ENCODE measurements around the gene PRODH. TPM values are rescaled to one million over a fixed set of nuclear protein-coding genes. Genes with fewer than 3 reads are reported as not detected.

Gene PRODH
- total RNA-seq, 1 donor from 2014 or later, result 1.4 TPM

GRCh38 chr22:18979957-18980356, 43.9 kb upstream of the PRODH start:
- H3K27me3 ChIP-seq, result no peaks in the 10 kb centered on the region
- H3K27ac ChIP-seq, result no peak overlapping the region
- no peaks in the 10 kb centered on the region for H3K36me3 ChIP-seq
- intact Hi-C loops (cut with DNase I), result no loop called here
- peaks cover 0 to 5% of the 10 kb centered on the region in 2 donors for H3K9me3 ChIP-seq
- no peaks in the 10 kb centered on the region for H3K4me1 ChIP-seq
- TF ChIP-seq, protein P1, sequence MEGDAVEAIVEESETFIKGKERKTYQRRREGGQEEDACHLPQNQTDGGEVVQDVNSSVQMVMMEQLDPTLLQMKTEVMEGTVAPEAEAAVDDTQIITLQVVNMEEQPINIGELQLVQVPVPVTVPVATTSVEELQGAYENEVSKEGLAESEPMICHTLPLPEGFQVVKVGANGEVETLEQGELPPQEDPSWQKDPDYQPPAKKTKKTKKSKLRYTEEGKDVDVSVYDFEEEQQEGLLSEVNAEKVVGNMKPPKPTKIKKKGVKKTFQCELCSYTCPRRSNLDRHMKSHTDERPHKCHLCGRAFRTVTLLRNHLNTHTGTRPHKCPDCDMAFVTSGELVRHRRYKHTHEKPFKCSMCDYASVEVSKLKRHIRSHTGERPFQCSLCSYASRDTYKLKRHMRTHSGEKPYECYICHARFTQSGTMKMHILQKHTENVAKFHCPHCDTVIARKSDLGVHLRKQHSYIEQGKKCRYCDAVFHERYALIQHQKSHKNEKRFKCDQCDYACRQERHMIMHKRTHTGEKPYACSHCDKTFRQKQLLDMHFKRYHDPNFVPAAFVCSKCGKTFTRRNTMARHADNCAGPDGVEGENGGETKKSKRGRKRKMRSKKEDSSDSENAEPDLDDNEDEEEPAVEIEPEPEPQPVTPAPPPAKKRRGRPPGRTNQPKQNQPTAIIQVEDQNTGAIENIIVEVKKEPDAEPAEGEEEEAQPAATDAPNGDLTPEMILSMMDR (IDR thresholded peaks at IDR 0.05), result no peak
- DNase-seq (ENCODE audit: low spot score in 2 of 2), result no peak
- no peak overlapping the region for H3K4me3 ChIP-seq

DNA sequence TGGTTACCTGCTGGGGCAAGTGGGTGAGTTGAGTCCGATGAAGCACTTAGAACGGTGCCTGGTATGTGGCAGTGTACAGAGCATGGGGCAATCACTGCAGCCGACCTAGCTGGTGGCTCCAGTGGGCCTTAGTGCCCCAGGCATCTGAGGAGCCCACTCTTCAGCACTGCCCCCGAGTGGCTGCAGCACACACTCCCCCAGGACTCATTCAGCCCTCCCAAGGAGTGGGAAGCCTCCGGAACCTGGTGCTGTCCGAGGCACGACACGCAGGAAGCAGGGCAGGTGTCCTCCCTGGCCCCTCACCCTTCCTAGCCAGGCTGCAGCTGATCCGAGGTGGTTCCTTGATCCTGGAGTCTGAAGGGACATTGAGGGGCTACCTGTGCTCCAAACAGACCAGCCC, 42.4 kb upstream of the PRODH start:
- Histone ChIP-seq H3K4me1 (no peaks in the 10 kb centered on the region), H3K9me3 (peaks cover 0 to 5% of the 10 kb centered on the region in 2 donors), H3K27ac (no peak overlapping the region), H3K36me3 (no peaks in the 10 kb centered on the region), H3K4me3 (no peak overlapping the region), H3K27me3 (no peaks in the 10 kb centered on the region)
- DNase-seq (ENCODE audit: low spot score in 2 of 2), result no peak
- intact Hi-C loops (cut with DNase I), result no loop called here
- TF ChIP-seq, protein P1 (IDR thresholded peaks at IDR 0.05), result no peak

DNA sequence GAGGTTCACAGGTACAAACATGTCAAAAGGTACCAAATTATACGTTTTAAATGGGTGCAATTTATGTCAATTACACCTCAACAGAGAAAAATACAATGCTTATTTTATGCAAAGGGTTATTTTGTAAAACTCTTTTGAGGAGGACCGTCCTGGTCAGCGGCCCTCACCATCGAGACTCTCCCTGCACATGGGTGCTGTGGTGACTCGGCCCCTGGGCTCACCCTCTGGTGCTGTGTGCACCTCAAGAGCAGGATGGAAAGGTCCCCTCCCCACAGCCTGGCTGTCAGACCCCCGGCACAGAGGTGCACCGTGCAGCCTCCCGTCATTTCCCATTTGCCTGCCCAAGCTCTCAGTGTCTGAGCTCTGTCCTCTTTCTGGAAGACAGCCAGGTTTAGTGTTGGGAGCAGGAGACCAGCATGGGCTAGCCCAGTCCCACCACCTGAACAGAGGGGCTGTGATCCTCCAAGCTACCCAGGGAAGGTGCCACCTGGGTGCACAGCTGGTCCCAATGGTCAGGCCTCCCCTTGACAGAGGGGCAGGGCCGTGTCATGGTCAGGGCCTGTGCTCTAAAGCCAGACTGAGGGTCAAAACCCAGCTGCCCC, 41.8 kb upstream of the PRODH start:
- Histone ChIP-seq H3K27ac (no peak overlapping the region), H3K36me3 (no peaks in the 10 kb centered on the region), H3K27me3 (no peaks in the 10 kb centered on the region), H3K4me3 (no peak overlapping the region), H3K9me3 (peaks cover 0 to 5% of the 10 kb centered on the region in 2 donors), H3K4me1 (no peaks in the 10 kb centered on the region)
- intact Hi-C loops (cut with DNase I), result no loop called here
- DNase-seq (ENCODE audit: low spot score in 2 of 2), result no peak
- TF ChIP-seq, protein P1 (IDR thresholded peaks at IDR 0.05), result no peak

GRCh38 chr22:18976197-18976751, 40.2 kb upstream of the PRODH start:
- no peaks in the 10 kb centered on the region for H3K36me3 ChIP-seq
- H3K9me3 ChIP-seq, result peaks cover 0 to 4% of the 10 kb centered on the region in 2 donors
- H3K27me3 ChIP-seq, result no peaks in the 10 kb centered on the region
- no peak overlapping the region for H3K27ac ChIP-seq
- no peaks in the 10 kb centered on the region for H3K4me1 ChIP-seq
- TF ChIP-seq, protein P1 (IDR thresholded peaks at IDR 0.05), result no peak
- intact Hi-C loops (cut with DNase I), result no loop called here
- no peak overlapping the region for H3K4me3 ChIP-seq
- no peak for DNase-seq (ENCODE audit: low spot score in 2 of 2)

DNA sequence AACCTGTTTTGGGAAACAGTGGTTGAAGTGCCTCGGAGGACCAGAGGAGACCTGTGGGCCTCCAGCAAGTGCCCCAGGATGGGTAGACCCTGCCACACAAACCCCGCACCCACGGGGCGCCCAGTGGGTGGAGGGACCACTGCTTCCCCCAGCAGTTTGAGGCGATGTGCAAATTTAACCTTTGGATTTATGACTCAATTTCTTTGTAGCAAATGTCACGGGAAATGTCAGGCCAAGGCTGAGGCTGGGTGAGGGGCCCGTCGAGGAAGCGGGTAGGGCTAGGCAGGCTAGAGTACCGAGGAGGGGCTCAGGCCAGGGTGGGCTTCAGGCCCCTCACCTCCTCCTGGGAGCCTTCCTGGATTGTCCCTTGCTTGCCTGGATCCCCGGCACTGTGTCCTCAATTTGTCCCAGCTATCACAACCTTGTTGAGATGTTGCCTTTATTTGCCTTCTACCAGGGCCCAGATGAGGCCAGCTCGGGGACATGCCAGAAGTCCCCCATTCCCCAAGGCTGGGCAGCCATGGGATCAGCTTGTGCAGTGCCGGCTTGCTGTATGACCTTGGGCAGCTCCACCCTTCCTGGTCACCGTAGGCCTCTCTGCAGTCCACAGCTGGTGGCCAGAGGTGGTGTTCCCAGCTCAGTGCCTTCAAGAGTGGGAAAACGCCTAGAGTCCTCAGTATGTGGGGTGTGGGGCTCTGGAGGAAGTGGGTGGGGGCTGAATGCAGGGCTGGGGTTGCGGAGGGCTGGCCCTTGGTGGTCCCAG, 39.5 kb upstream of the PRODH start:
- no peak for DNase-seq (ENCODE audit: low spot score in 2 of 2)
- Histone ChIP-seq H3K27me3 (peaks cover 2% of the 10 kb centered on the region), H3K9me3 (no peaks in the 10 kb centered on the region), H3K27ac (no peak overlapping the region), H3K4me1 (no peaks in the 10 kb centered on the region), H3K36me3 (no peaks in the 10 kb centered on the region), H3K4me3 (no peak overlapping the region)
- TF ChIP-seq, protein P1 (IDR thresholded peaks at IDR 0.05), result no peak
- intact Hi-C loops (cut with DNase I), result no loop called here
